SK-N-SH (cell line): ENCODE data around the gene ESYT3. TPM values are rescaled to one million over a fixed set of nuclear protein-coding genes. Genes with fewer than 3 reads are reported as not detected.

Source experiments
- CTCF ChIA-PET: fragments of 300-600, 350-600 bp; formaldehyde crosslinking; extraction: SDS; loops from one replicate; lab custom pipeline; 2021; lab: Yijun Ruan, JAX
- POLR2A ChIA-PET: fragments of 350-600 bp; sonication (Branson Sonifier 250); formaldehyde crosslinking; extraction: SDS; loops from one replicate; lab custom pipeline; 2020; ENCODE audit warnings: antibody characterized with exemption, inconsistent platforms; lab: Yijun Ruan, JAX
- DNase-seq: peaks from one replicate; pipeline ENCODE4 v3.0.0; 2012
- H2AFZ ChIP-seq: fragments of 200-600 bp; sonication (generic); 2 replicates; pipeline ENCODE4 v1.8.1; 2016; ENCODE audit warnings: antibody characterized with exemption, mild to moderate bottlenecking, low read depth
- H3F3A ChIP-seq: fragments of 200-600 bp; sonication (generic); replicated peaks from 2 replicates; pipeline ENCODE3; 2016; ENCODE audit warnings: antibody characterized with exemption, mild to moderate bottlenecking; ENCODE audit not compliant: insufficient read depth
- H3K27ac ChIP-seq, 2 experiments: fragments of 200-500 bp in 1 of 2; fragments of 200-600 bp in 1 of 2; sonication (Bioruptor generic) in 1 of 2; sonication (generic), shearing (Covaris generic) in 1 of 2; 2 replicates each; pipeline versions ENCODE4 v1.5.1 to v1.6.1; 2014 to 2016; ENCODE audit warnings: low read depth in 2 of 2, inconsistent platforms in 1 of 2, low read length in 1 of 2, mild to moderate bottlenecking in 1 of 2, mixed read lengths in 1 of 2
- H3K27me3 ChIP-seq: fragments of 200-600 bp; sonication (generic), shearing (Covaris generic); 2 replicates; pipeline ENCODE4 v1.6.1; 2016; ENCODE audit warnings: mixed run types; ENCODE audit not compliant: insufficient read depth
- H3K36me3 ChIP-seq, 2 experiments: fragments of 200-500 bp in 1 of 2; fragments of 200-600 bp in 1 of 2; sonication (Bioruptor generic) in 1 of 2; sonication (generic) in 1 of 2; replicated peaks in 1 of 2; 2 replicates each; pipeline versions ENCODE3 to v1.5.1; 2014 to 2016; ENCODE audit warnings: low read length in 1 of 2, mild to moderate bottlenecking in 1 of 2; ENCODE audit not compliant: insufficient read depth in 2 of 2, control insufficient read depth in 1 of 2
- H3K4me1 ChIP-seq, 2 experiments: fragments of 200-500 bp in 1 of 2; fragments of 200-600 bp in 1 of 2; sonication (Bioruptor generic) in 1 of 2; sonication (generic), shearing (Covaris generic) in 1 of 2; 2 replicates each; pipeline versions ENCODE4 v1.5.1 to v1.6.1; 2014 to 2016; ENCODE audit warnings: low read depth in 1 of 2, low read length in 1 of 2, mixed run types in 1 of 2; ENCODE audit not compliant: insufficient read depth in 2 of 2, control insufficient read depth in 1 of 2
- H3K4me2 ChIP-seq: fragments of 200-600 bp; sonication (generic), shearing (Covaris generic); 2 replicates; pipeline ENCODE4 v1.6.1; 2017; ENCODE audit warnings: mixed run types
- H3K4me3 ChIP-seq, 2 experiments: fragments of 200-500 bp in 1 of 2; fragments of 200-600 bp in 1 of 2; sonication (Bioruptor generic) in 1 of 2; sonication (generic), shearing (Covaris generic) in 1 of 2; 2 replicates each; pipeline versions ENCODE4 v1.5.1 to v1.8.1; 2014 to 2016; ENCODE audit warnings: low read depth in 2 of 2, inconsistent platforms in 1 of 2, low read length in 1 of 2, mild to moderate bottlenecking in 1 of 2, mixed read lengths in 1 of 2, moderate library complexity in 1 of 2
- H3K79me2 ChIP-seq: fragments of 200-600 bp; sonication (generic); 2 replicates; pipeline ENCODE4 v1.8.1; 2017; ENCODE audit warnings: mild to moderate bottlenecking; ENCODE audit not compliant: insufficient read depth
- H3K9ac ChIP-seq: fragments of 200-600 bp; sonication (generic); 2 replicates; pipeline ENCODE4 v1.6.1; 2017; ENCODE audit warnings: mixed run types
- H3K9me2 ChIP-seq: fragments of 200-600 bp; sonication (generic); 2 replicates; pipeline ENCODE4 v1.6.1; 2017; ENCODE audit warnings: mixed run types
- H3K9me3 ChIP-seq: fragments of 200-600 bp; sonication (generic); 2 replicates; pipeline ENCODE4 v1.6.1; 2017; ENCODE audit warnings: mixed run types, mild to moderate bottlenecking, moderate library complexity
- H4K20me1 ChIP-seq: fragments of 200-600 bp; sonication (generic); 2 replicates; pipeline ENCODE4 v1.6.1; 2017; ENCODE audit warnings: mild to moderate bottlenecking, mixed run types; ENCODE audit not compliant: insufficient read depth
- EP300 ChIP-seq, 2 experiments: IDR thresholded peaks; 2 replicates each; pipeline versions ENCODE4 v1.4.0 to v1.6.1; 2012; ENCODE audit warnings: borderline replicate concordance in 1 of 2, low read depth in 1 of 2, low read length in 1 of 2
- FOXM1 ChIP-seq: IDR thresholded peaks from 2 replicates; pipeline ENCODE4 v1.4.0; 2012; ENCODE audit warnings: low read depth, mild to moderate bottlenecking
- JUND ChIP-seq: IDR thresholded peaks from 2 replicates; pipeline ENCODE4 v1.4.0; 2012
- MEF2A ChIP-seq: IDR thresholded peaks from 2 replicates; pipeline ENCODE4 v1.4.0; 2012; ENCODE audit warnings: low read depth, borderline replicate concordance
- MXI1 ChIP-seq: IDR thresholded peaks from 2 replicates; pipeline ENCODE4 v1.6.1; 2012; ENCODE audit warnings: mild to moderate bottlenecking, low read depth, low read length, improper control_type of control experiment
- NFIC ChIP-seq: IDR thresholded peaks from 2 replicates; pipeline ENCODE4 v1.4.0; 2012; ENCODE audit warnings: borderline replicate concordance
- POLR2AphosphoS5 ChIP-seq: IDR thresholded peaks from 2 replicates; pipeline ENCODE4 v1.6.1; 2012; ENCODE audit warnings: low read depth, low read length
- RFX5 ChIP-seq: IDR thresholded peaks from 2 replicates; pipeline ENCODE4 v1.6.1; 2012; ENCODE audit warnings: mild to moderate bottlenecking, improper control_type of control experiment, low read length
- SIN3A ChIP-seq: IDR thresholded peaks from 2 replicates; pipeline ENCODE4 v1.6.1; 2012; ENCODE audit warnings: low read depth, mild to moderate bottlenecking, low read length, moderate library complexity, borderline replicate concordance
- TCF12 ChIP-seq: IDR thresholded peaks from 2 replicates; pipeline ENCODE4 v1.4.0; 2012
- whole genome bisulfite sequencing: methylation state at CpG from one replicate; pipeline ENCODE4 v1.1.6; 2017; ENCODE audit warnings: low lambda C conversion rate; 5-methylcytosine and 5-hydroxymethylcytosine counted together
- polyA plus RNA-seq, 3 experiments: library from polyadenylated mRNA; depleted of rRNA; stranded (reverse); fragments of >200 nt; gene quantifications; 2 replicates each; pipeline ENCODE4 v1.2.3, GENCODE V29; 2012
- TF ChIP-seq, protein P1 (sequence below): IDR thresholded peaks from 2 replicates; pipeline ENCODE4 v1.4.0; 2012; ENCODE audit warnings: low read depth
- TF ChIP-seq, protein P2 (sequence below): IDR thresholded peaks from 2 replicates; pipeline ENCODE4 v1.4.0; 2012; ENCODE audit warnings: low read depth, borderline replicate concordance
- TF ChIP-seq, protein P3 (sequence below): IDR thresholded peaks from 2 replicates; pipeline ENCODE4; 2012
- TF ChIP-seq, protein P4 (sequence below): IDR thresholded peaks from 2 replicates; pipeline ENCODE4 v1.6.1; 2012; ENCODE audit warnings: mild to moderate bottlenecking, low read depth, low read length, moderate library complexity

The ESYT3 gene
- polyA plus RNA-seq, 1 of the 3 experiments (the other 2 are of a cell fraction), result 0.33 TPM

DNA sequence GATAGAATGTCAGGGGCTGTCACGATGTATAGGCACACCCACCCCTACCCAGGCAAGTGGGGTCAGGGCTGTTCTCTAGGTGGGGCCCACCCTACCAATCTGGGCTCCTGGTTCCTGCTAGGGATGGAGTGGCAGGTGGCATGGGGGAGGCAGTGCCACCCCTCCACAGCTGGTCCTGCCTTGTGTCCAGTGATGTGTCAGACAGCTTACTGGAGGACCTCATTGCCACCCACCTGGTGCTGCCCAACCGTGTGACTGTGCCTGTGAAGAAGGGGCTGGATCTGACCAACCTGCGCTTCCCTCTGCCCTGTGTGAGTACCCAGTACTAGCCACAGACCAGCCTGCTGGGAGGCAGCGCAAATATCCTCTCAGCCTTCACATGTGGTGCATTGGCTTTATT lies 27.5 kb downstream of the ESYT3 start:
- H3F3A ChIP-seq, result peaks cover 4% of the 10 kb centered on the region
- H3K9me3 ChIP-seq, result no peaks in the 10 kb centered on the region
- DNase-seq, result no peak
- no peak overlapping the region for H3K4me2 ChIP-seq
- H3K4me1 ChIP-seq, result no peaks in the 10 kb centered on the region; a peak in 1 of 4 replicates
- no peak overlapping the region for H2AFZ ChIP-seq
- no peaks in the 10 kb centered on the region for H3K9me2 ChIP-seq
- ChIA-PET CTCF (interaction anchor here (1.3 to 4.4 kb wide), 5 partner anchors 22 to 462 kb away, joined by 3 to 10 read pairs (median 4); no protein-coding TSS in a partner anchor), POLR2A (no interaction called here)
- no peaks in the 10 kb centered on the region for H3K27me3 ChIP-seq
- 65% methylated on average over 3 of the region's 4 CpGs for WGBS
- no peaks in the 10 kb centered on the region for H4K20me1 ChIP-seq
- no peak overlapping the region for H3K4me3 ChIP-seq
- H3K79me2 ChIP-seq, result no peaks in the 10 kb centered on the region
- H3K36me3 ChIP-seq, result no peaks in the 10 kb centered on the region
- no peak overlapping the region for H3K27ac ChIP-seq
- H3K9ac ChIP-seq, result no peak overlapping the region
- TF ChIP-seq POLR2AphosphoS5, result no peak

DNA sequence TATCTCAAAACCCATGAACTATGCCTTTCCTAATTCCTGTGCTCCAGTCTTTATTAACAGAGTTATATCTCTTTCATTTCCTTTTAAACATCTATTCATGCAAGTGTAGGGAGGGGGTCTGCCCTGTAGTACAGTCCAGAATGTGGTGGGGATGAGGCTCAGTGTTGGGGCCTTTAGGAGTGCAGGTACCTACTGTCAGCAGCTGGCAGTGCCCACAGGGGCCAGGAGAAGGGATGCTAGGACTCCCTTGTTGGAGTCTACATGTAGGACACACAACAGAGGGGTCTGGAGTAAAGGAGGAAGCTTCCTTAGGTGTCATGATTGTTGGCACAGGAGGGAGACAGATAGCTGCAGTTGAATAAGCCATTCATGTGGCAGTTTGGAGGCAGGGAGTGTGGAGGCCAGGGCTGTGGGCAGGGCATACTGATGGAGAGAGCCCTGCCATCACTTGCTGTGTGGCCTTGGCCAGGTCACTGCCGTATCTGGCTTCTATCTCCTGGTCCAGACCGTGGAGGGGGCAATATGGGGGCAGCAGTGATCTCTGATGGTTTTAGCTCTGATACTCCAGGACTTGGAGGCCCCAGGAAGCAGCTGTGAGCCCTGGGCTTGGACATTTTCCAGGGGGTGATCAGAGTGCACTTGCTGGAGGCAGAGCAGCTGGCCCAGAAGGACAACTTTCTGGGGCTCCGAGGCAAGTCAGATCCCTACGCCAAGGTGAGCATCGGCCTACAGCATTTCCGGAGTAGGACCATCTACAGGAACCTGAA lies 29.5 kb downstream of the ESYT3 start:
- H3K79me2 ChIP-seq, result no peaks in the 10 kb centered on the region
- TF ChIP-seq TCF12, result no peak
- TF ChIP-seq, protein P1, sequence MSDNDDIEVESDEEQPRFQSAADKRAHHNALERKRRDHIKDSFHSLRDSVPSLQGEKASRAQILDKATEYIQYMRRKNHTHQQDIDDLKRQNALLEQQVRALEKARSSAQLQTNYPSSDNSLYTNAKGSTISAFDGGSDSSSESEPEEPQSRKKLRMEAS, result no peak
- TF ChIP-seq NFIC, result no peak
- no peak for TF ChIP-seq JUND
- TF ChIP-seq EP300 (IDR thresholded peaks at IDR 0.05; ENCODE audit: borderline replicate concordance in 1 of 2, low read depth in 1 of 2, low read length in 1 of 2), result no peak
- H3K4me3 ChIP-seq, result no peak overlapping the region
- H3K9me2 ChIP-seq, result no peaks in the 10 kb centered on the region
- no peaks in the 10 kb centered on the region for H3K27me3 ChIP-seq
- H4K20me1 ChIP-seq, result no peaks in the 10 kb centered on the region
- no peaks in the 10 kb centered on the region for H3K9me3 ChIP-seq
- CTCF ChIA-PET, result interaction anchor here (0.6 to 1.9 kb wide), 10 partner anchors 15 to 472 kb away, joined by 3 to 8 read pairs (median 4); no protein-coding TSS in a partner anchor
- peaks cover 0 to 2% of the 10 kb centered on the region in 2 experiments; a peak in 1 of 4 replicates for H3K4me1 ChIP-seq
- no peak overlapping the region for H3K27ac ChIP-seq
- no peak overlapping the region for H3K9ac ChIP-seq
- POLR2A ChIA-PET, result no interaction called here
- no CpG with 5 or more reads among the region's 6 CpGs for WGBS
- H3K4me2 ChIP-seq, result no peak overlapping the region
- DNase-seq, result no peak
- H3F3A ChIP-seq, result peaks cover 4% of the 10 kb centered on the region
- H3K36me3 ChIP-seq, result no peaks in the 10 kb centered on the region
- H2AFZ ChIP-seq, result no peak overlapping the region

DNA sequence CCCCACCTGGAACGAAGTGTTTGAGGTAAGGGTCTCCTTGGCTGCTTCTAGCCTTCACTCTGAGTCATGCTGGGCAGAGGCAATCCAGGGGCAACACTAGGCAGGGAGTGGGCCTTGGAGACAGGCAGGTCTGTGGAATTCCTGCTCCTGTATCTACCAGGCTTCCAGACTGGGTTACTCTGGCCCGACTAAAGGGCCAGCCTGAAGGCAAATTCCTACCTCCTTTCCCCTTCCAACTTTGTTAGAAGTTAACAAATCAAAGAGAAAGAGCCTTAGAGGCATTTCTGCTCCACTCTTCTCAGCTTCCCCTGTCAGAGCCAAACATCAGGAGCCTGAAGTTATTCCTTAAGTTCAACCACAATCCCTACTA lies 30.1 kb downstream of the ESYT3 start:
- H3K9ac ChIP-seq, result no peak overlapping the region
- peaks cover 4% of the 10 kb centered on the region for H3F3A ChIP-seq
- 79% methylated on average over 2 of the region's 2 CpGs for WGBS
- H3K27ac ChIP-seq, result no peak overlapping the region
- DNase-seq, result no peak
- H3K36me3 ChIP-seq, result no peaks in the 10 kb centered on the region
- no peak overlapping the region for H3K4me2 ChIP-seq
- H4K20me1 ChIP-seq, result no peaks in the 10 kb centered on the region
- H3K4me3 ChIP-seq, result no peak overlapping the region
- ChIA-PET CTCF (interaction anchor here (0.7 to 2.5 kb wide), 3 partner anchors 15 to 460 kb away, joined by 4 to 9 read pairs (median 4); no protein-coding TSS in a partner anchor), POLR2A (no interaction called here)
- no peak overlapping the region for H2AFZ ChIP-seq
- H3K9me2 ChIP-seq, result no peaks in the 10 kb centered on the region
- no peaks in the 10 kb centered on the region for H3K27me3 ChIP-seq
- no peaks in the 10 kb centered on the region for H3K79me2 ChIP-seq
- peaks cover 0 to 5% of the 10 kb centered on the region in 2 experiments; a peak in 1 of 4 replicates for H3K4me1 ChIP-seq
- no peaks in the 10 kb centered on the region for H3K9me3 ChIP-seq
- TF ChIP-seq, protein P2, sequence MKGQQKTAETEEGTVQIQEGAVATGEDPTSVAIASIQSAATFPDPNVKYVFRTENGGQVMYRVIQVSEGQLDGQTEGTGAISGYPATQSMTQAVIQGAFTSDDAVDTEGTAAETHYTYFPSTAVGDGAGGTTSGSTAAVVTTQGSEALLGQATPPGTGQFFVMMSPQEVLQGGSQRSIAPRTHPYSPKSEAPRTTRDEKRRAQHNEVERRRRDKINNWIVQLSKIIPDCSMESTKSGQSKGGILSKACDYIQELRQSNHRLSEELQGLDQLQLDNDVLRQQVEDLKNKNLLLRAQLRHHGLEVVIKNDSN, result no peak
- TF ChIP-seq SIN3A, result no peak
- no peak for TF ChIP-seq MXI1
- TF ChIP-seq FOXM1, result no peak
- TF ChIP-seq, protein P3, sequence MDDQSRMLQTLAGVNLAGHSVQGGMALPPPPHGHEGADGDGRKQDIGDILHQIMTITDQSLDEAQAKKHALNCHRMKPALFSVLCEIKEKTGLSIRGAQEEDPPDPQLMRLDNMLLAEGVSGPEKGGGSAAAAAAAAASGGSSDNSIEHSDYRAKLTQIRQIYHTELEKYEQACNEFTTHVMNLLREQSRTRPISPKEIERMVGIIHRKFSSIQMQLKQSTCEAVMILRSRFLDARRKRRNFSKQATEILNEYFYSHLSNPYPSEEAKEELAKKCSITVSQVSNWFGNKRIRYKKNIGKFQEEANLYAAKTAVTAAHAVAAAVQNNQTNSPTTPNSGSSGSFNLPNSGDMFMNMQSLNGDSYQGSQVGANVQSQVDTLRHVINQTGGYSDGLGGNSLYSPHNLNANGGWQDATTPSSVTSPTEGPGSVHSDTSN, result no peak
- no peak for TF ChIP-seq MEF2A
- no peak for TF ChIP-seq RFX5
- no peak for TF ChIP-seq JUND
- TF ChIP-seq, protein P4, sequence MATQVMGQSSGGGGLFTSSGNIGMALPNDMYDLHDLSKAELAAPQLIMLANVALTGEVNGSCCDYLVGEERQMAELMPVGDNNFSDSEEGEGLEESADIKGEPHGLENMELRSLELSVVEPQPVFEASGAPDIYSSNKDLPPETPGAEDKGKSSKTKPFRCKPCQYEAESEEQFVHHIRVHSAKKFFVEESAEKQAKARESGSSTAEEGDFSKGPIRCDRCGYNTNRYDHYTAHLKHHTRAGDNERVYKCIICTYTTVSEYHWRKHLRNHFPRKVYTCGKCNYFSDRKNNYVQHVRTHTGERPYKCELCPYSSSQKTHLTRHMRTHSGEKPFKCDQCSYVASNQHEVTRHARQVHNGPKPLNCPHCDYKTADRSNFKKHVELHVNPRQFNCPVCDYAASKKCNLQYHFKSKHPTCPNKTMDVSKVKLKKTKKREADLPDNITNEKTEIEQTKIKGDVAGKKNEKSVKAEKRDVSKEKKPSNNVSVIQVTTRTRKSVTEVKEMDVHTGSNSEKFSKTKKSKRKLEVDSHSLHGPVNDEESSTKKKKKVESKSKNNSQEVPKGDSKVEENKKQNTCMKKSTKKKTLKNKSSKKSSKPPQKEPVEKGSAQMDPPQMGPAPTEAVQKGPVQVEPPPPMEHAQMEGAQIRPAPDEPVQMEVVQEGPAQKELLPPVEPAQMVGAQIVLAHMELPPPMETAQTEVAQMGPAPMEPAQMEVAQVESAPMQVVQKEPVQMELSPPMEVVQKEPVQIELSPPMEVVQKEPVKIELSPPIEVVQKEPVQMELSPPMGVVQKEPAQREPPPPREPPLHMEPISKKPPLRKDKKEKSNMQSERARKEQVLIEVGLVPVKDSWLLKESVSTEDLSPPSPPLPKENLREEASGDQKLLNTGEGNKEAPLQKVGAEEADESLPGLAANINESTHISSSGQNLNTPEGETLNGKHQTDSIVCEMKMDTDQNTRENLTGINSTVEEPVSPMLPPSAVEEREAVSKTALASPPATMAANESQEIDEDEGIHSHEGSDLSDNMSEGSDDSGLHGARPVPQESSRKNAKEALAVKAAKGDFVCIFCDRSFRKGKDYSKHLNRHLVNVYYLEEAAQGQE, result no peak
